HG03025 (cell line): Measurements from ENCODE around the gene CSNK2B.

Source experiments
- ATAC-seq: cut with Tn5 transposase; IDR thresholded peaks from one replicate; pipeline ENCODE4 v1.9.1; 2021; ENCODE audit warnings: mild to moderate bottlenecking, moderate library complexity; ENCODE audit not compliant: unreplicated experiment, low FRiP score

CSNK2B gene

DNA sequence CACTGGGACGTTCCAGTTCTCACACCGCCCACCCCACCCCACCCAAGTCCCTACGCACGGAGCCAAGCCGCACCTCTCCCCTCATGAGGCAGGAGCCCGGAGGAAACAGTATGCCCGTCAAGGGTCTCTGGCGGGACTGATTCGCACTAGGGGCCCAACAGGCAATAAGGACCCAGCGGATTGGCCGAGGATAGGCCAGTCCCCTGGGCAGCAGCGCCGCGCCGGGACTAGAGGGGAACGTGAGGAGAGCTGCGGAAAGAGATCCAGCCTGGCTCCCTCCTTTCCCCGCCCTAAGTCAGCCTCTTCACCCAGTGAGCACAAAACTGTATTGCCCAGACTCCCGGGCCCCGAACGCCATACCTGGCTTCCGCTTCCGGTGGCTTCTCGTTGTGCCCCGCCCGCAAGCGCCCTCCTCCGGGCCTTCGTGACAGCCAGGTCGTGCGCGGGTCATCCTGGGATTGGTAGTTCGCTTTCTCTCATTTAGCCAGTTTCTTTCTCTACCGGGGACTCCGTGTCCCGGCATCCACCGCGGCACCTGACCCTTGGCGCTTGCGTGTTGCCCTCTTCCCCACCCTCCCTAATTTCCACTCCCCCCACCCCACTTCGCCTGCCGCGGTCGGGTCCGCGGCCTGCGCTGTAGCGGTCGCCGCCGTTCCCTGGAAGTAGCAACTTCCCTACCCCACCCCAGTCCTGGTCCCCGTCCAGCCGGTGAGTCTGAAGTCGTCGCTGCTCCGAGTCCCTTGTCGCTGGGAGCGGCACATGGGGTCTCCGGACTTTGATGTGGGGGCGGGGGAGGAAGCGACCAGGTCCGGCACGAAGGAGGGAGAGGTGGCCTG is at the start of gene CSNK2B:
Gene CSNK2B, plus strand, starts transcription at position 580 of the 836 bp plus-strand sequence. CDS start 752 bp downstream, outside the sequence.
- ATAC-seq = peak; percentile 68

DNA sequence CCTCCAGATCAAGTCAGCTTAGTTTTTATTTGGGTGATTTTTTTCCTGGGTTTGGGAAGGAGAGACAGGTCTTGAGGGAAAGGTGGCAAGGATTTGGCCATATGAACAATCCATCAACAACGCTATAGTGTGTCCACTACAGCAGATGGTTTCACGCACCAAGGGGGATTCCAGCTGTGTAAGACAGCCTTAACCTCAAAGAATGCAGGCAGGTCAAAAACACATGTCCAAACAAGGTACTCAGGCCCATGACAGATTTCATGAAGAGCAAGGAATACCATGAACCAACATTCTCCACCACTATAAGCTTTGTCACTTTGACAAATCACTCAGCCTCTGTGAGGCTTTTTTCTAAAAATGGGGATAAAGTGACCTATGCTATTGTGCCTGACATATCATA is 48.9 kb upstream of the CSNK2B start:
- ATAC-seq = no peak

DNA sequence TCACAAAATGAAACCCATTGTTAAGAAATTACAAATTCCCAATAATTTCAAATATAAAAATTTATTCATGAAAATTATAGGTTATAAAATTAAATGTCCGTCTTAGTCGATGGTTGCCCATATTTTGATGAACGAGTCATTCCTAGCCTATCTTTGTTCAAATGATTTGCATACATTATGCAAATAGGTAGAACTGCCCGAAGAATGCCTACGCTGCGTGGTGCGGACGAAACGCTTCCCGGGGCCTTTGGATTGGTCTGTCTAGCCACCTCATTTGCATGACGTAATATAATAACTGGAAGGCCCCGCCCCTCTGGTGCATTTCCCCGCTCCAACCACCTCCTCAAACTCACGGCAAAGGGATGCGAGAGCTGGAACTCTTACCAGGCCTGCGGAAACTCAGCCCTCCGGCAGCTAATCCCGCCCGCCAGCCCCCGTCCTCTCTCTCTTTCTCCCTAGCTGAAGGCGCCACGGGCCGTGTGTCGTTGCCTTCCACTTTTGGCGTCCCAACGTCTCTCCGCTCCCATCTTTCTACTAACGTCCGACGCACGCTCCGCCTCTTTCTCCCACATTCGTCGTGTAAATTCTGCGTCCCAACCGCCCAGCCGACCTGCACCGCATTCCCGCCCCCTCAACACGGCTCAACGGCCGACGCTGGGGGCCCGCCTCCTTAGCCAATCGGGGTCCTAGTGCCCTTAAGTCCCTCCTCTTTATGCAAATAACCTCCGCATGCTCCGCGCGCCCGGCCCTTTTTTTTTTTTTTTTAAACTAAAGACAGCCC is 45.9 kb upstream of the CSNK2B start:
- ATAC-seq = peak; percentile 85

DNA sequence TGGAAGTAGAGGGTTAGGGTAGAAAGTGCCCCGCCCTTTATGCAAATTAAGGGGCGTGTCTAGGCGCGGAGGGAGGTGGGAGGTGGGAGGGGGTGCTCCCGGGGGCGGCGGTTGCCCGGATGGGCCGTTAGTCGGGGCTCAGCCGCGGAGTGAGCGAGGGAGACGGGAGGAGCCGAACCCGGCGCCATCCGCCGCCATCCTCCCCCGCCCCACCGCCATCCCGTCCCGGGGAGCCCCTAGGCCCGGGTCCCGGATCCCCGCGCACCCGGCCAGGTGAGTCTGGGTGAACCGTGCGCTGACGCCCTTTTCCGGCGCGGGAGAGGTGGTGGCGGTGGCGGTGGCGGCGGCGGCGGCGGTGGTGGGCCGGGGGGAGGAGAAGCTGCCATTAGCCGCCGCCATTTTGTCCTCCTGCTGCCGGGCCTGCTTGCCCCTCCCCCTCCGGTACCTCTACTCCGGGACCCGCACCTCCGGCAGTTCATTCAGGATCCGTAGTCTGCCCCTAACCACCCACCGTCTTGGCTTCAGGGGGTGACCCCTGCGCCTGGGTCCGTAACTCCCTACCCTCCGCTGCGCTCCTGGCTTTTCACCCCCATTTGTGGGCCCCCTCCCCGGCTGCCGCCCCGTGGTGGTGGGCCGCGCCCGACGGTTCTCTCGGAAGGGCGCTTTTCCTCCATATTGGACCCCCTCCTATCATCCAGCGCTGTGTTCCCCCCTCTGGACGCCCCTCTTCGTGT is 45.1 kb upstream of the CSNK2B start, which contains the start of gene PRRC2A:
Gene PRRC2A, plus strand, starts transcription at position 130 of the 734 bp plus-strand sequence. CDS start 2,075 bp downstream, outside the sequence.
- ATAC-seq = peak; percentile 46

DNA sequence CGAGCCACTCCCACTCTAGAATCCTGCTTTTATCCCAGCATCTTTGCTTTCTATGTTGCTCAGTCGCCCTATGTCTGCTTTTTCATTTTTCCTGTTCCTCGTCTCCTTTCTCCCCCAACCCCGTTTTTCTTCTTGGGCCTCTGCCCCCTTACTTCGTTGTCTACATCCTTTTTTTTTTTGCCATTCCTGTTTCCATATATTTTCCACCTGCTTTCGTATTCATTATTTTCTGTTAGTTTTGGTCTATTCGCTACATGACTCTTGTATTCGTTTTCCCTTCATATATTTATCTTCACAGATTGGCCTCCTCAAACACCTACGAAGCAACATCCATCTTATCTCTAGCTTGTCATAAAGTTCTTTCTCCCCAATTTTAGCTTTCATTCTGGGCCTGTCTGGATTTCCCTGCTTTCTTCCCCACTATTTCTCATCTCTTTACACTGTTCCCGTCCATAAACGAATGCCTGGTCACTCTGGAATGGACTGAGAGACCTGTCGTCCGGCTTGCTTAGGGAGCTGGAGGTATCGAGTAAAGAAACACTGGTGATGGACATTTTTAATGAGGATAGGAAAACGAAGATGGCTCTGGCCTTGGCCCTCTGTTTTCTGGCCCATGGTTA is 44.5 kb upstream of the CSNK2B start:
- ATAC-seq = no peak

DNA sequence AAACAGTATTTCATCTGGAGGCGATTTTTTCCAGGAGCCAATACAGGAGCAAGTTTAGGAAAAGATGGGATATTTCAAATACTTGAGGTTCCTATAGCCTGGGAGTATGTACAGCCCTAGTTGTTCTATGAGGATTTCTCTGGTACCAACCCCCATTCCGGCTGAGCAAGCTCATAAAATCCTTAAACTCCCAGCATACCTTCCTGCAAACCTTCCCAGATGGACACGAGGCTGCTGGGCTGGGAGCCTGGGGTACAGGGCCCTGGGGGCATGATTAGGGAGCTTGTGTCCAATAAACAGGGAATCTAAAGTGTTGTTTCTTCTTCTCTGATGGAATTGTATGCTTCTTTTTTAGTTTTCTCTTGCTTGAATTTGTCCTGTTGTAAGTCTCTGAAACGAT is 43.9 kb upstream of the CSNK2B start:
- ATAC-seq = no peak

DNA sequence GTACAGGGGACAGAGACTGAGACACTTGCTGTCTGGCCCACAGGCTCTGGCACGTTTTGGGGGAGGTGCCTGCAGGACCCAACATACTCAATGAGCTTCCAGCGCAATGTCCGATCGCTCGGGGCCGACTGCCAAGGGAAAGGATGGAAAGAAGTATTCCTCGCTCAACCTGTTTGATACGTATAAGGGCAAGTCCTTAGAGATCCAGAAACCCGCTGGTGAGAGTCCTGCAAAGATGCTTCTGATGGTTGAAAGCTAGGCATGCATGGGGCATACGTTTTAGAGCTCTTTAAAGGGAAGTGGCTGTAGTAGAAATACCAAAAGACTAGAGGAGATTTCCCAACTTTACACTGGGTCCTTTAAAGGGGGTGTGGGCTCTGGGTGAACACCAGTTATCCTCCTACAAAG is 43.2 kb upstream of the CSNK2B start:
- no peak for ATAC-seq

DNA sequence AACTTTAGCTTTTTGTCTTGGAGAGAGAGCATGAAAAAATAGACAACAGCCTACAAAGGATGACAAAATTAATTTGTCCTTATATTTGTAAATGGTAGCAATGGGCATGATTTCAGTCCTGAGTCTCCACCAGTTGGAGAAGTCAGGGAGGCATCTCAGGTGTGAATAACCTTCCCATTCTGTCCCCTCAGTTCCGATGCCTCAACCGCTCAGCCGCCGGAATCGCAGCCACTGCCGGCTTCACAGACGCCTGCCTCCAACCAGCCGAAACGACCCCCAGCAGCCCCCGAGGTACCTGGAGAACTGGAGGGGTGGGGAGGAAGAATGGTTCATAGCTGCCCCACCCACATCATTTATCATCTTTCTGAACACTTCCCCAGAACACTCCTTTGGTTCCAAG is 41.8 kb upstream of the CSNK2B start:
- ATAC-seq = no peak

DNA sequence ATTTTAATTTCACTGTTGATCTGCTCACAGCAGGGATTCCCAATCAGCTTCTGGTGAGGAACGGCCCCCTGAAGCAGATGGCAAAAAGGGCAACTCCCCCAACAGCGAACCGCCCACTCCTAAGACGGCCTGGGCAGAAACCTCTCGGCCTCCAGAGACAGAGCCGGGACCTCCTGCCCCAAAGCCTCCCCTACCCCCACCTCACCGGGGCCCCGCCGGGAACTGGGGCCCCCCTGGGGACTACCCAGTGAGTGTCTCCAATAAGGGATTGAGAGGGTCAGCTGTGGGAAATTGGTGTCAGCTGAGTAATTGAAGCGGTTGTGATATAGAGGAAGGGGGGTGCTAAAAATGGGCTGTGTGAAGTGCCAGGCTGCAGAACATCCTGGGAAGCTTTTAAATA is 38.9 kb upstream of the CSNK2B start:
- no peak for ATAC-seq

DNA sequence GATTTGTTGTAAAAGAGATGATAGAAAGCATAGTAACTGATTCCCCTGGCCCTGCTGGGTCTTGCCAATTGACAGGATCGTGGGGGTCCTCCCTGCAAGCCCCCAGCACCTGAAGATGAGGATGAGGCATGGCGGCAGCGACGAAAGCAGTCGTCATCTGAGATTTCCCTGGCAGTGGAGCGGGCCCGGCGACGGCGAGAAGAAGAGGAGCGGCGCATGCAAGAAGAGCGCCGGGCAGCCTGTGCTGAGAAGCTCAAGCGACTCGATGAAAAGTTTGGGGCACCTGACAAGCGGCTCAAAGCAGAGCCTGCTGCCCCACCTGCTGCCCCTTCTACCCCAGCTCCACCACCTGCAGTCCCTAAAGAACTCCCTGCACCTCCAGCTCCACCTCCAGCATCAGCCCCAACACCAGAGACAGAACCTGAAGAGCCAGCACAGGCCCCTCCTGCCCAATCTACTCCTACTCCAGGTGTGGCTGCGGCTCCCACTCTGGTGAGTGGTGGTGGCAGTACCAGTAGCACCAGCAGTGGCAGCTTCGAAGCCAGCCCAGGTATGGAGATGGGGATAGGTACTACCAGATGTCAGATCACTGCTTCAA is 38.1 kb upstream of the CSNK2B start:
- ATAC-seq = no peak

DNA sequence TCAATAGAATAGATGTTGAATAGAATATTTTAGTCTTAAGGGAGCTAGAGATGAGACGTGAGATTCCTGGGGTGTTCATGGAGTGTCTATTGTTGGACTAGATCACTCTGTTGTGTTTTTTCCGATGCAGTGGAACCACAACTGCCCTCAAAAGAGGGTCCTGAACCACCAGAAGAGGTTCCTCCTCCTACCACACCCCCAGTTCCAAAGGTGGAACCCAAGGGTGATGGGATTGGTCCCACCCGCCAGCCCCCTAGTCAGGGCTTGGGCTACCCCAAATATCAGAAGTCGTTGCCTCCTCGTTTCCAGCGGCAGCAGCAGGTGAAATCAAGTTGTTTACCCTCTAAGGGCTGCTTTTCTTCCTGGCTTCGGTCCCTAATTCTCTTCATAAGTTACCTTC is 36.9 kb upstream of the CSNK2B start:
- no peak for ATAC-seq

DNA sequence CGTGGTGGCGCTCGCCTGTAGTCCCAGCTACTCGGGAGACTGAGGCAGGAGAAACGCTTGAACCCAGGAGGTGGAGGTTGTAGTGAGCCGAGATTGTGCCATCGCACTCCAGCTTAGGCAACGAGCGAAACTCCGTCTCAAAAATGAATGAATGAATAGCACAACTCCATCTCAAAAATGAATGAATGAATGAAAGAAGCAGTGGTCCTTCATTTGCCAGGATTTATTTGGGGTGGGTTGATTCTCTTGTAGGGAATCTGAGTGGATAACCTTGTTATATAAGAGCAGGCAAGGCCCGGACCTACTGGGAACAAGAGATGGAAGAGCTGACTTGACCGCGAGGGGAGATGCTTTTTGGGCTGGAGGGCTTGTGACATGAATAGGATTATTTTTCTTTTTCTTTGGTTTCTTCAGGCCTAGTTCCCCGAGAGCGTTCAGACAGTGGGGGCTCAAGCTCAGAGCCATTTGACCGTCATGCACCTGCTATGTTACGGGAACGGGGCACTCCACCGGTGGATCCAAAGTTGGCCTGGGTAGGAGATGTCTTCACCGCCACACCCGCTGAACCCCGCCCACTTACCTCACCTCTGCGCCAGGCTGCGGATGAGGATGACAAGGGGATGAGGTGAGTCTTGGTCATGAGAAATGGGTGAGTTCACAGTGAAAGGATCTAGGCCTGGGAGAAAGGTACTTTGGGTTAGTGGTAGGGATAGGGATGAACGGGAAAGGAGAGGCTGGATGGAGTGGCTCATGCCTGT is 35.5 kb upstream of the CSNK2B start:
- ATAC-seq = no peak

DNA sequence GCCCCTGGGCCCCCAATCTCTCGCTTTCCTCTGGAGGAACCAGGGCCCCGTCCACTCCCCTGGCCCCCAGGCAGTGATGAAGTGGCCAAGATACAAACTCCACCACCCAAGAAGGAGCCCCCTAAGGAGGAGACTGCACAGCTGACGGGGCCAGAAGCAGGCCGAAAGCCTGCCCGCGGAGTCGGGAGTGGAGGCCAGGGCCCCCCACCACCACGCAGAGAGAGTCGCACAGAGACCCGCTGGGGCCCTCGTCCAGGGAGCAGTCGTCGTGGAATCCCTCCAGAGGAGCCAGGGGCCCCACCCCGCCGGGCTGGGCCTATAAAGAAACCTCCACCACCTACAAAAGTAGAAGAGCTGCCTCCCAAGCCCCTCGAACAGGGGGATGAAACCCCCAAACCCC is 34.7 kb upstream of the CSNK2B start:
- ATAC-seq = no peak

DNA sequence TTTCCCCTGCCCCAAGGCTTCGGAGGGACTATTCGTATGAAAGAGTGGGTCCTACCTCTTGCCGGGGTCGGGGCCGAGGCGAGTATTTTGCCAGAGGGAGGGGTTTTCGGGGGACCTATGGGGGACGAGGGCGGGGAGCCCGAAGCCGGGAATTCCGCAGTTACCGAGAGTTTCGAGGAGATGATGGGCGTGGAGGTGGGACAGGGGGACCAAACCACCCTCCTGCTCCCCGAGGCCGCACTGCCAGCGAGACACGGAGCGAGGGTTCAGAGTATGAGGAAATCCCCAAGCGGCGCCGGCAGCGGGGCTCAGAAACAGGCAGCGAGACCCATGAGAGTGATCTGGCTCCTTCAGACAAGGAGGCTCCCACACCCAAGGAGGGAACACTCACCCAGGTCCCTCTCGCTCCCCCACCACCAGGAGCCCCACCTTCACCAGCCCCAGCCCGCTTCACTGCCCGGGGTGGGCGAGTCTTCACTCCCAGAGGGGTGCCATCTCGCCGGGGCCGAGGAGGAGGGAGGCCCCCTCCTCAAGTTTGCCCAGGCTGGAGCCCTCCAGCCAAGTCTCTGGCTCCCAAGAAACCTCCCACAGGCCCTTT is 34.1 kb upstream of the CSNK2B start:
- ATAC-seq = no peak

DNA sequence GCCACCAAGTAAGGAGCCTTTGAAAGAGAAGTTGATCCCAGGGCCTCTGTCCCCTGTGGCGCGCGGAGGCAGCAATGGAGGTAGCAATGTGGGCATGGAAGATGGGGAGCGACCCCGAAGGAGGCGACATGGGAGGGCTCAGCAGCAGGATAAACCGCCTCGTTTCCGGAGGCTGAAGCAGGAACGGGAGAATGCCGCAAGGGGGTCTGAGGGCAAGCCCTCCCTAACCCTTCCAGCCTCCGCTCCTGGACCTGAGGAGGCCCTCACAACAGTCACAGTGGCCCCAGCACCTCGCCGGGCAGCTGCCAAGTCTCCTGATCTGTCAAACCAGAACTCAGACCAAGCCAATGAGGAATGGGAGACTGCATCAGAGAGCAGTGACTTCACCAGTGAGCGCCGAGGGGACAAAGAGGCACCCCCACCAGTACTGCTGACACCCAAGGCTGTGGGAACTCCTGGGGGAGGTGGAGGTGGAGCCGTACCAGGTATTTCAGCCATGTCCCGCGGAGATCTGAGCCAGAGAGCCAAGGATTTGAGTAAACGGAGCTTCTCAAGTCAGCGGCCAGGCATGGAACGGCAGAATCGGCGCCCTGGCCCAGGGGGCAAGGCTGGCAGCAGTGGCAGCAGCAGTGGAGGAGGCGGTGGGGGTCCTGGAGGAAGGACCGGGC is 33.5 kb upstream of the CSNK2B start:
- no peak for ATAC-seq

DNA sequence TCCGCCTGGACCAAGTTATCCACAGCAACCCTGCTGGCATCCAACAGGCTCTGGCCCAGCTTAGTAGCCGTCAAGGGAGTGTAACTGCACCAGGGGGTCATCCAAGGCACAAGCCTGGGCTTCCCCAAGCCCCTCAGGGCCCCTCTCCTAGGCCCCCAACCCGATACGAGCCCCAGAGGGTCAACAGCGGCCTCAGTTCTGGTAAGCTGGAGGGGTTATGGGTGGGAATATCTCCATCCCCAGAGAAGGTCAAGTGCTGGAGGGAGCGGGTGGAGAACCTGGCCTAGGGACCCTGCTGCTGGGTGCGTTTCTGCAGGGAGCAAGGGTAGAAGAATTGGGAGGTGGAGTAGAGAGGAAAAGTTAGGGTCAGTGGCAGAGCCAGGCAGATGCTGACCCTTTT is 32.4 kb upstream of the CSNK2B start:
- no peak for ATAC-seq

DNA sequence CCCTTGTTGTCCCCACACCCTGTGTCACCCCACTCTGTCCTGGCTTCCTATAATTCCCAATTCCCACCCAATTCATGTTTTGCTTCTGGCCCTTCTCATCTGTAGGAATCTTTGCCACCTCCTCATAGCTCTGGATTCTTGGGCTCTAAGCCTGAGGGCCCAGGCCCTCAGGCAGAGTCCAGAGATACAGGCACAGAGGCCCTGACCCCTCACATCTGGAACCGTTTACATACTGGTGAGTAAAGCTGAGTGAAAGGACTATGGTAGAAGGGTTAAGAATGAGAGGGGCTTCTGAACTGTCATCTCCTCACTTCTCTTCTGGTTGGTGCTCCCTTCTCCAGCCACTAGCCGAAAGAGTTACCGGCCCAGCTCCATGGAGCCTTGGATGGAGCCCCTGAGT is 31.7 kb upstream of the CSNK2B start:
- ATAC-seq = no peak

DNA sequence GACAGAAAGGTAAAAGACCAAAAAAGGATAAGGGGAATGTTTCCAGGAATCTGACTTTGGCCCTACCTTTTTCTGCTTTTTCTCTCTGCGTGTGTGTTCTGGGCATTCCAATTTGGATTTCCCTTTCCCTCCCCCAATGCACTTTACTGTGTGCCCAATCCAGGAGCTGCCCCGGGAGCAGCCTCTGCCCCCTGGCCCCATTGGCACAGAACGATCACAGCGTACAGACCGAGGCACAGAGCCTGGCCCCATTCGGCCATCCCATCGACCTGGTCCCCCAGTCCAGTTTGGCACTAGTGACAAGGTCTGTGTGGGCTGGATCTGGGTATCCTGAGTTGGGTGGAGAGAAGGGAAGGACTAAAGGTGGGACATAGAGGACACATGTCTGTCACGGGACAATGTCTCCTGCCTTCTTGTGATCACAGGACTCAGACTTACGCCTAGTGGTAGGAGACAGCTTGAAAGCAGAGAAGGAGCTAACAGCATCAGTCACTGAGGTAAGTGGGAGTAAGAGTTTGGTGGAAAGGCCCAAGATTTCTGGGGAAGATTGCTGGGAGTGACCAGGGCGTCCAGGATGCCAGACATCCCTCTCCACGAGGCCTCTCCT is 30.8 kb upstream of the CSNK2B start:
- no peak for ATAC-seq
